HTR-8/SVneo (cell line): ENCODE results near the gene MPEG1.

ENCODE experiments used
- DNase-seq: peaks from one replicate; pipeline ENCODE4 v3.0.0; 2011; ENCODE audit warnings: low spot score, mixed read lengths; ENCODE audit not compliant: insufficient read length
- FAIRE-seq: peaks from 2 replicates; lab custom pipeline; 2011; peaks lifted over from hg19 to GRCh38; lab: Jason Lieb, UNC

MPEG1 gene

DNA sequence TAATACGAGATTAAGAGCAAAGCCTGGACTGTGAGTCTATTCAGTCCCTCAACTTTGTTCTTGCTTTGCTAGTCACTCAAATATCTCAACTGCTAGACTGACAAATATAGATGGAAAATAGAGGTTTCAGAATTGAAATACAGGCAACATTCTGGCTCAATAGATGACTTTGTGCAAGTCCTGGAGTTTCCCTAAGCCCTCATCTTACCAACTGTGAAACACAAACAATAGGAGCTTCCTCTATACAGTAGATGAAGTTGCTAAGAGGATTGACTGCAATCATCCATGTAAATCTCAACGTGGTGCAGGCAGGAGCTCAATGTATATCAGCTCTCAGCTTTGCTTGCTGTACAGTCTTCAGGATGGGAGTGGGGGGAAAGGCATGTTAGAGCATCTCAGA, 6.2 kb upstream of the MPEG1 start:
- no peak for DNase-seq
- no peak for FAIRE-seq

- no peak for DNase-seq
- FAIRE-seq, result no peak
These were observed 5.6 kb upstream of the MPEG1 start for GRCh38 chr11:59218319-59218718.

- no peak for FAIRE-seq
- DNase-seq, result no peak
These were observed 4.2 kb upstream of the MPEG1 start for GRCh38 chr11:59216641-59217564.

GRCh38 chr11:59214141-59214893, 1.6 kb upstream of the MPEG1 start:
- DNase-seq, result no peak
- FAIRE-seq, result no peak

- DNase-seq (no peak), FAIRE-seq (no peak)
These were observed 505 bp downstream of the MPEG1 start for GRCh38 chr11:59212222-59212621.

GRCh38 chr11:59208956-59209355, 3.8 kb downstream of the MPEG1 start:
- FAIRE-seq (no peak), DNase-seq (no peak)

- FAIRE-seq, result peak; percentile 16
These were observed 4.7 kb downstream of the MPEG1 start for GRCh38 chr11:59207988-59208451.

DNA sequence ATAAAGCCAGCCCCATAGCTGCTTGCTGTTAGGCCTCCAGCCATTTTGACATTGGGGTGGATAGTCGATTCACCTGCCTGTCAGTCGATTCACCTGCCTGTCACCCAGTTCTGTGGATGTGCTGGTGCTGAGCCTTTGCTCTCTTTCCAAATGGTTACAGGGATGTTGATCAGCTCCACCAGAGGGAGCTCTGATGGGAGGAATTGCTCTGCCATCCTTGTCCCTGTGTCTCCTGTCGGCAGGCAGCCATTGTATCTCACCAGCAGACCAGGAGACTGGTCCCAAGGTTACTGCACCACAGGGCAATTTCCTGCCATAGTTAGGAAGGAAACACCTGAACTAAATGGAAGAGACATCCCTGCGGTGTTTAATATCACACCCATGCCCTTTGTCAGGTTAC, 6.1 kb downstream of the MPEG1 start:
- FAIRE-seq (no peak), DNase-seq (peak; percentile 46)

More at GRCh38 chr11:59207988-59208451, 4.7 kb downstream of the MPEG1 start:
- DNase-seq, result peak; percentile 26

GRCh38 chr11:59205648-59206047, 7.1 kb downstream of the MPEG1 start:
- DNase-seq, result no peak
- no peak for FAIRE-seq

DNA sequence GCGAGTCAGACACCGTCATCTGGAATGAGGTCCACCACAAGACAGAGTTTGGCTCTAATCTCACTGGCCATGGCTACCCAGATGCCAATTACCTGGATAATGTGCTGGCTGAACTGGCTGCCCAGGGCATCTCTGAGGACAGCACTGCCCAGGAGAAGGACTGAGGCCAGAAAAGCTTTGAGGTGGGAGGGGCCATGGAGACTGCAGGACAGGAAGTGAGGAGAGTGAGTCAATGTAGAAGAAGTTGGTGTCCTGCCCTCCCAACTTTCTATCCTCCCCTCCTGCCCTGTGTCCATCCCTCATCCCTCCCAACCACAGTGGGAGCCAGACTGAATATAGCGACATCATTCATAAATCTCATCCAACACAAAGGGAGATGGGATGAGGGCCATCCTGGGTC, 8.0 kb downstream of the MPEG1 start:
- no peak for FAIRE-seq
- no peak for DNase-seq

DNA sequence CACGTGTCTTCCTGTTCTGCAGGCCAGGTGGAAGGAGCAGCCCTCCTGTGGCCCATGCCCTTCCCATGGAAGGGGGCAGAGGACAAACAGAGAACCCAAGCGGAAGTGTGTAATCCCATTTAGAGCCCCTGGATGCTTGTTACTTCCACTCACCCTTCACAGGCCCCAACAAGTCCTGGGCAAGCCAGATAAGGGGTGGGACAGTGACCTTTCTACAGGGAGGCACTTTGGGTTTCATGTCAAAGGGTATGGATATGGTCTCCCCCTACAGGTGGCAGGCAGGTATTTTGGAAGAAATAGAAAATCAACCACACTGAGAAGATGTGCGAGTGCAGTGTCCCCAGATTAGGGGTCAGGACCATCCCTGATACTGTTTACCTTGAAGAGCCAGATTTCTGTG, 11.4 kb downstream of the MPEG1 start:
- no peak for FAIRE-seq
- DNase-seq, result no peak

DNA sequence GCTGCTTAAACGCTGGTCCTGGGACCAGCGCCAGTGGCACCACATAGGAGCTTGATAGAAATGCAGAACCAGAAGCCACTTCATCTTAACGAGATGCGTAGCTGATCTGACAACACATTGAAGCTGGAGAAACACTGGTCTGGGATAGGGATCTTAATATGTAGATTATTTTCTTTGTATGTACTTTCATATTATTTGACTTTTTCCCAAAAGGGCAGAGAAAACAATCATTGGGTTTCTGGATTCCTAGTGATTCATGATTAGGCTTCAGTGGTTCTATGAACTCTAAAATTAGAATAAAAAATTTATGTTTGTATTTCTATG, 12.3 kb downstream of the MPEG1 start:
- DNase-seq, result no peak
- FAIRE-seq, result no peak

DNA sequence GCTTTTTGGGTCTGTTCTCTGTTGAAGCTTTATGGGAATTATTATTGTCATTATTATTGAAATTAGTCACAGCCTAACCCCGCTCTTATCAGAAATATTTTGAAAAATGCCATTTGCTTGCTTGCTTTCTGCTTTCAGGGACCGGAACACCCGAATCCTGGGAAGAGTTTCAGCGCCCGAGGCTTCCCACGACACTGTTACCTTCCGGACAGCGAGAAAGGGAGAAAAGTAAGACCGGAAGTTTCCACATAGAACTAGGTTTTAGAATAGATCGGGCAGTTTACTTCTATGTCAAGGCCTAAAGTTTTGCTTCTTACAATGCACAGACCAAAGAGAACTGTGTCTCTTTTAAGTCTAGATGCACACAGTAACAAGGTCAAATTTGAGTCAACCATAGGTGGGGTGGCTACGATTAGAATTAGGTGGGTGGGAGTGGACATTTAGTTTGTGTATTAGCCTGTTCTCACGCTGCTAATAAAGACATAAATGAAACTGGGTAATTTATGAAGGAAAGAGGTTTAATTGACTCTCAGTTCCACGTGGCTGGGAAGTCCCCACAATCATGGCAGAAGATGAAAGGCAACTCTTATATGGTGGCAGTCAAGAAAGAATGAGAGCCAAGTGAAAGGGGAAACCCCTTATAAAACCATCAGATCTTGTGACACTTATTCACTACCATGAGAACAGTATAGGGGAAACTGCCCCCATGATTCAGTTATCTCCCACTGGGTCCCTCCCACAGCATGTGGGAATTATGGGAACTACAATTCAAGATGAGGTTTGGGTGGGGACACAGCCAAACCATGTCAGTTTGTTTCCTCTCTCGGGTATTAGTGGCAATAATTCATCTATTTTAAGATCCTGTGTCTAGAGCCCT, 12.9 kb downstream of the MPEG1 start:
- FAIRE-seq (no peak), DNase-seq (no peak)

DNA sequence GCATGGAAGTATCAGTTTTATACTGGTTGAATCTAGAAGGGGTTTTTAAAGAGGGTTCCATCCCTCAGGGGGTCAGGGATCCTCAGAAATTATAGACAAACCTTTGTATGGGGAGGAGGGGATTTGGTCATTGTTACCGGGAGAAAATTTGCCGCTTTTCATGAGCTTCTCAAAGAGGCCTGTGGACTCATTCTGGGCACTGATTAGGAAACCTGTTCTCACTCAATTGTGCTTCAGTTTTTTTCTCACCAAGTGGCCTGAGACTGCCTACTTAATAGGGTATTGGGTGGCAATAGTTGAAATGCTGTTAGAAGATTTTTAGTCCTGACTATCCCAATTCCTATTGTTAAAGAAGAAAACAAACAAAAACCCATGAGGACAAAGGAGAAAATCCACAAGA, 14.0 kb downstream of the MPEG1 start:
- FAIRE-seq, result no peak
- DNase-seq, result no peak

DNA sequence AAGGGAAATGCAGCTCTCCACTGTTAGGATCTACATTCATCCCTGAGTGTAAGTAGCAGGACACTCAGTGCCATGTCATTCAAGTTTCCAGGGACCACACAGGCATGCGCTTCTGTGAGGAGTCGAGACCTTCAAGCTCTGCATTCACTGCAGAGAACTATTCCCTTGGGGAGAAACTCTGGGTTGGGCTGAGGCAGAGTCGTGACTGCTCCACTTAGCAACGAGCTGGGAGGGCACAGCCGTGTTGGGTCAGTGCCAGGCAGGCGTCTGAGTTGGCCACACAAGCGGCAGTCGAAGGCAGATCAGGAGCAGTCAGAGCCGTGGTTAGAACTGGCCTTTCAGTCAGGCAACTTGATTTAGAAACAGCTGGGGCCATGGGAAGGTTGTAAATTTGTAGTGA, 14.7 kb downstream of the MPEG1 start:
- DNase-seq (no peak), FAIRE-seq (no peak)

DNA sequence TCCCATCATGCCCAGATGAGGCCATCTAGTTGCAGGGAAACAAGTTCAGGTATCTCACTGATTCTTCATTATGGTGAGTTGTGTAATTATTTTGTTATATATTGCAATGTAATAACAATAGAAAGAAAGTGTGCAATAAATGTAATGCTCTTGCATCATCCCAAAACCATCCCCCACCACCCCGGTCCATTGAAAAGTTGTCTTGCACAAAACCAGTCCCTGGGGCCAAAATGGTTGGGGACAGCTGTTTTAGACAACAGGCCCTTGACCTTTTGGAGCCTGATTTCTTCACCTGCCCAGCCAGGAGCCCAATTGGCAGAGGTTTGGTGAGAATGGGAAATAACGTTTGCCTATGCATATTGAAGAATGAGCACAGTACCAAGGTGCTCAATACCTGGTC, 15.9 kb downstream of the MPEG1 start:
- FAIRE-seq (no peak), DNase-seq (no peak)

DNA sequence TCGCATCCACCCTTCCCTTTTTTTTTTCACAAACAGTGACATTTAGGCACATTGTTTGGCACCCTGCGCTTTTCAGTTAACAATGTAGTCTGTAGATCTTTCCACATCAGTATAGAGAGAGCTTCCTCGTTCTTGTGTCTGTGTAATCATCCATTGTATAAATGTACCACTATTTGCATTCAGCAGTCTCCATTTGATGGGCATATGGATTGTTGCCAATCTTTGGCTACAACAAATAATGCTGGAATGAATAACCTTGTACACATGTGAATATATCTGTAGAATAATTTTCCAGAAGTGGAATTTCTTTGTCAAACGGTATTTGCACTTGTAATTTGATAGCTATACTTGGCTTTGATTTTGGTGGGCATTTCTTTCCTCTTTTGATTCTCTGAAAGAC, 17.1 kb downstream of the MPEG1 start:
- FAIRE-seq (no peak), DNase-seq (no peak)

DNA sequence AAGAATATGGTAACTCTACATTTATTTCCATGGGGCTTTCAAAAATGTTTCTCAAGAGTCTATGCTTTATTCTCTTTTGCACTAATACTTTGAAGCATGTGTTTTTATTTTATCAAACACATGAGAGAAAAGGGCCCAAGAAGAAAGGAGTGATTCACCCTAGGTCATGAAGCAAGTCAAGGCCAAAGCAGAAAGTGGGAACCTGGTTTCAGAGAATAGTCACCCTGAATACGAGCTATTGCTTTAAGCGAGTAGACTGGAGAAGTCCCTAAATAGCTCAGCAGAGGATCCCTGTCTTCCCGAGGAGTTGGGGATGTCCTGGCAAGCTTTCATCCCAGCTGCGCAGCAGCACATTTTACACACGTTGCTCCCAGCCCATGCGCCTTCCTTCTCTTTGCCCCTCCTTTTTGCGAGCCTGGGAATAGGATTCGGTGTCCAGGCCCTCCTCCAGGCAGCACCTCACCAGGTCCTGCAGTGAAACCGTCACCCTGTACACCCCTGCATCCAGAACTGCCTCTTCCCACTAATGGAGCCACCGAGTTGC, 19.1 kb downstream of the MPEG1 start:
- no peak for DNase-seq

DNA sequence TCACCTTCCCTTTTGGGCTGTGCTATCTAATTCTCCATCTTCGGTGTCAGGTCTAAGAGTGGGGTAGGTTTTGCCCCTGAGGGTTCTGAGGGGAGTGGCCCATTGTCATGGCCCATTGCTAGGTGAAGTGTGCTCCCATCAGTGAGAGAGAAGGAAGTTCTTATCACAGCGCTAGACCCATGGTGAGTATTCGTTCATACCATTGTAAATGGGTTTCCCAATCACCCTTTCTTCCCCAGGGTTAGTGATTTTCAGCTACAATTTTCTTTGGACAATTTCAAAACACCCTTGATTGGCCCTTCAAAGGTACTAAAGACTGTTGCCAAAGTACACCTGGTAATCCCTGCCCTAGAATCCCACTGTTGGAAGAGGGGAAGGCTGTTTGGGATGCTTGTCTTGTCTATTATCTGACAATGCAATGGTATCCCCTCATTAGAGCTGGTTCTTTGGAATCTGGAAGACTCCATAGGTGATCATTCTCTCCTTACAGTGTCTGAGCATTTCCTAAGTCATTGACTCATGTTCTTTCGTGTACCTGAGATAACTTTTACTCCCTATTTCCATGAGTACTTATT, 20.2 kb downstream of the MPEG1 start:
- FAIRE-seq (no peak), DNase-seq (no peak)

More for the DNA sequence above, 19.1 kb downstream of the MPEG1 start:
- FAIRE-seq, result no peak

GRCh38 chr11:59191890-59192289, 20.8 kb downstream of the MPEG1 start:
- no peak for DNase-seq
- FAIRE-seq, result no peak
